ENCODE data around the gene B3GALT5. TPM values are rescaled to one million over a fixed set of nuclear protein-coding genes. Genes with fewer than 3 reads are reported as not detected.

Gene B3GALT5
- total RNA-seq, 1 experiment from 2014 or later, result 0.18 TPM

DNA sequence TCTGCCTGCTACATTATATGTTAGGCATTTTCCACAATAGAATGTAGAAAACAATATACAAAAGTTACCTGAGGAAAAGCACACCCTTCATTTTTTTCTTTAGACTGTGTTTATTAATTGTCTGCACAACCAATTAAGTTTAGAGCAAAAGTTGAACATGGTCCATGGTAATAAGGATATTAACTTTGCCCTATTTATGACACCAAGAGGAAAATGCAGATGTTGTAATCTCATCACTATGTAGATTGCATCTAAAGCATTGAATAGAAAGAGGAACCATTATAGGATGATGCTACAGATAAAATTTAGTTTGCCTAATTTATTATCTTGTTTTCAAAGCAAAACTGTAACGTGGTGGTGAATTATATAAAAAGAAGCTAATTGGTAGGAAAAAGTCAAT is 72.5 kb downstream of the B3GALT5 start:
- BruUV-seq (replicated peaks), result no TSS peak
- Mint-ChIP-seq H3K36me3 (ENCODE audit: insufficient read depth, unreplicated experiment) (no peaks in the 10 kb centered on the region), H3K27ac (ENCODE audit: unreplicated experiment) (no peak overlapping the region), H3K27me3 (ENCODE audit: insufficient read depth, unreplicated experiment) (no peaks in the 10 kb centered on the region), H3K4me1 (ENCODE audit: low read depth, unreplicated experiment) (peaks cover 12% of the 10 kb centered on the region), H3K4me3 (ENCODE audit: unreplicated experiment) (no peak overlapping the region), H3K9me3 (ENCODE audit: unreplicated experiment) (peaks cover 9% of the 10 kb centered on the region)
- no peaks in the 10 kb centered on the region for H3K36me3 ChIP-seq (ENCODE audit: control insufficient read depth, insufficient read depth, low read length)
- TF ChIP-seq, protein P1, sequence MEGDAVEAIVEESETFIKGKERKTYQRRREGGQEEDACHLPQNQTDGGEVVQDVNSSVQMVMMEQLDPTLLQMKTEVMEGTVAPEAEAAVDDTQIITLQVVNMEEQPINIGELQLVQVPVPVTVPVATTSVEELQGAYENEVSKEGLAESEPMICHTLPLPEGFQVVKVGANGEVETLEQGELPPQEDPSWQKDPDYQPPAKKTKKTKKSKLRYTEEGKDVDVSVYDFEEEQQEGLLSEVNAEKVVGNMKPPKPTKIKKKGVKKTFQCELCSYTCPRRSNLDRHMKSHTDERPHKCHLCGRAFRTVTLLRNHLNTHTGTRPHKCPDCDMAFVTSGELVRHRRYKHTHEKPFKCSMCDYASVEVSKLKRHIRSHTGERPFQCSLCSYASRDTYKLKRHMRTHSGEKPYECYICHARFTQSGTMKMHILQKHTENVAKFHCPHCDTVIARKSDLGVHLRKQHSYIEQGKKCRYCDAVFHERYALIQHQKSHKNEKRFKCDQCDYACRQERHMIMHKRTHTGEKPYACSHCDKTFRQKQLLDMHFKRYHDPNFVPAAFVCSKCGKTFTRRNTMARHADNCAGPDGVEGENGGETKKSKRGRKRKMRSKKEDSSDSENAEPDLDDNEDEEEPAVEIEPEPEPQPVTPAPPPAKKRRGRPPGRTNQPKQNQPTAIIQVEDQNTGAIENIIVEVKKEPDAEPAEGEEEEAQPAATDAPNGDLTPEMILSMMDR (IDR thresholded peaks at IDR 0.05; ENCODE audit: insufficient read depth in 1 of 2, low read depth in 1 of 2, low read length in 1 of 2, severe bottlenecking in 1 of 2, unreplicated experiment in 1 of 2), result no peak
- no peak overlapping the region for H3K4me3 ChIP-seq (ENCODE audit: low read depth, low read length)
- H3K4me1 ChIP-seq, result peaks cover 9% of the 10 kb centered on the region; the same call in 1 of the 2 replicates
- DNase-seq, result no peak
- POLR2A ChIA-PET, result no interaction called here
- CTCF ChIA-PET, result no interaction called here
- H3K9me3 ChIP-seq, result no peaks in the 10 kb centered on the region; the same call in 1 of the 2 replicates
- H3K27me3 ChIP-seq (replicated peaks; ENCODE audit: control insufficient read depth, insufficient read depth, low read length), result no peaks in the 10 kb centered on the region
- intact Hi-C loops (cut with micrococcal nuclease; ENCODE audit: unreplicated experiment), result no loop called here

GRCh38 chr21:39685991-39686390 is 73.3 kb downstream of the B3GALT5 start:
- peaks cover 10% of the 10 kb centered on the region for H3K9me3 Mint-ChIP-seq (ENCODE audit: unreplicated experiment)
- no peak overlapping the region for H3K27ac Mint-ChIP-seq (ENCODE audit: unreplicated experiment)
- no peak overlapping the region for H3K4me3 ChIP-seq (ENCODE audit: low read depth, low read length)
- intact Hi-C loops (cut with micrococcal nuclease; ENCODE audit: unreplicated experiment), result no loop called here
- BruUV-seq (replicated peaks), result no TSS peak
- no peaks in the 10 kb centered on the region for H3K36me3 Mint-ChIP-seq (ENCODE audit: insufficient read depth, unreplicated experiment)
- H3K4me1 ChIP-seq, result peaks cover 9% of the 10 kb centered on the region; the same call in 1 of the 2 replicates
- POLR2A ChIA-PET, result no interaction called here
- H3K27me3 ChIP-seq (replicated peaks; ENCODE audit: control insufficient read depth, insufficient read depth, low read length), result no peaks in the 10 kb centered on the region
- no peaks in the 10 kb centered on the region for H3K36me3 ChIP-seq (ENCODE audit: control insufficient read depth, insufficient read depth, low read length)
- H3K4me3 Mint-ChIP-seq (ENCODE audit: unreplicated experiment), result no peak overlapping the region
- H3K4me1 Mint-ChIP-seq (ENCODE audit: low read depth, unreplicated experiment), result peaks cover 12% of the 10 kb centered on the region
- DNase-seq, result no peak
- no peaks in the 10 kb centered on the region; the same call in 1 of the 2 replicates for H3K9me3 ChIP-seq
- CTCF ChIA-PET, result no interaction called here
- TF ChIP-seq, protein P1 (IDR thresholded peaks at IDR 0.05; ENCODE audit: insufficient read depth in 1 of 2, low read depth in 1 of 2, low read length in 1 of 2, severe bottlenecking in 1 of 2, unreplicated experiment in 1 of 2), result no peak
- no peaks in the 10 kb centered on the region for H3K27me3 Mint-ChIP-seq (ENCODE audit: insufficient read depth, unreplicated experiment)

DNA sequence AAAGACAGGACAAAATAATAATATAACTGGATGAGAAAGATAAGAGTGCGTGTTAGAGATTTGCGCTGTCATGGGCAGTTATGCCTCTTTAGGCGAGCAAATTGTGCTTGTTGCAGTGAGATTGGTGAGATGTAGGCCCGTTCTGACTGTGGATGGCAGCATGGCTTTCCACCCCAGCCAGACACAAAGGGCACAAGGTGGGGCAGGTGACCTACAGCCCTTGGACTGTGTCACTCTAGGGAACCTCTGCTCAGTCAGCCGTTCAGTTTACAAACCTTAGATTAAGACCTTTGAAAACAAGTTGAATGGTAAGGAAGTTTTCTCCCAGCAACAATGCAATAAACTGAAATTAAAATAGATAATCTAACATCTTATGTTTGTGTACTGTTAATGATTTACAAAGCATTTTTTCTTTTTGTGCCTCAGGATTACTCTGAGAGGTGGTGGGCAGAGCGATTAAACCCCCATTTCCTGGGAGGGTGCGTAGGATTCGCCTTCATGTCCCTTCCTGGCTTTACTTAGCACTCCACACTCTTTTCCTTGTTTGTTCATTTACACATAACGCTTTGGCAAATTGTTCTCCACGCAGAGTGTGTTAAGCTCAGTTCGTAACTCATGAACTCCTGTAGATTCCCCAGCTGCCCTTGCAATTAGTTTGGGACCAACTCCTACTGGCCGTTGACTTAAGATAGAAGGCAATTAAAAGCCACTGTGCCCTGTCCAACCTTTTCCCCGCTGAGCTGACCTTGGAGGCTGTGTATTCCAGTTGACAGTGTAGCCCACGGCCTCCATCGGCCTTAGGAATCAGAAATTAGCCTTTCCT is 74.1 kb downstream of the B3GALT5 start:
- H3K36me3 ChIP-seq (ENCODE audit: control insufficient read depth, insufficient read depth, low read length), result no peaks in the 10 kb centered on the region
- ChIA-PET CTCF (no interaction called here), POLR2A (no interaction called here)
- no peak overlapping the region for H3K4me3 ChIP-seq (ENCODE audit: low read depth, low read length)
- H3K4me3 Mint-ChIP-seq (ENCODE audit: unreplicated experiment), result no peak overlapping the region
- intact Hi-C loops (cut with micrococcal nuclease; ENCODE audit: unreplicated experiment), result no loop called here
- no peak overlapping the region for H3K27ac Mint-ChIP-seq (ENCODE audit: unreplicated experiment)
- DNase-seq, result no peak
- no peaks in the 10 kb centered on the region for H3K27me3 ChIP-seq (replicated peaks; ENCODE audit: control insufficient read depth, insufficient read depth, low read length)
- H3K9me3 Mint-ChIP-seq (ENCODE audit: unreplicated experiment), result peaks cover 10% of the 10 kb centered on the region
- TF ChIP-seq, protein P1 (IDR thresholded peaks at IDR 0.05; ENCODE audit: insufficient read depth in 1 of 2, low read depth in 1 of 2, low read length in 1 of 2, severe bottlenecking in 1 of 2, unreplicated experiment in 1 of 2), result no peak
- no TSS peak for BruUV-seq (replicated peaks)
- H3K9me3 ChIP-seq, result no peaks in the 10 kb centered on the region; the same call in 1 of the 2 replicates
- peaks cover 9% of the 10 kb centered on the region; the same call in 1 of the 2 replicates for H3K4me1 ChIP-seq
- peaks cover 12% of the 10 kb centered on the region for H3K4me1 Mint-ChIP-seq (ENCODE audit: low read depth, unreplicated experiment)
- no peaks in the 10 kb centered on the region for H3K36me3 Mint-ChIP-seq (ENCODE audit: insufficient read depth, unreplicated experiment)
- no peaks in the 10 kb centered on the region for H3K27me3 Mint-ChIP-seq (ENCODE audit: insufficient read depth, unreplicated experiment)
